Measurements from ENCODE around the gene TSPAN14. TPM values are rescaled to one million over a fixed set of nuclear protein-coding genes. Genes with fewer than 3 reads are reported as not detected.

Gene TSPAN14
- total RNA-seq, 1 experiment from 2014 or later, result 3.4 TPM

DNA sequence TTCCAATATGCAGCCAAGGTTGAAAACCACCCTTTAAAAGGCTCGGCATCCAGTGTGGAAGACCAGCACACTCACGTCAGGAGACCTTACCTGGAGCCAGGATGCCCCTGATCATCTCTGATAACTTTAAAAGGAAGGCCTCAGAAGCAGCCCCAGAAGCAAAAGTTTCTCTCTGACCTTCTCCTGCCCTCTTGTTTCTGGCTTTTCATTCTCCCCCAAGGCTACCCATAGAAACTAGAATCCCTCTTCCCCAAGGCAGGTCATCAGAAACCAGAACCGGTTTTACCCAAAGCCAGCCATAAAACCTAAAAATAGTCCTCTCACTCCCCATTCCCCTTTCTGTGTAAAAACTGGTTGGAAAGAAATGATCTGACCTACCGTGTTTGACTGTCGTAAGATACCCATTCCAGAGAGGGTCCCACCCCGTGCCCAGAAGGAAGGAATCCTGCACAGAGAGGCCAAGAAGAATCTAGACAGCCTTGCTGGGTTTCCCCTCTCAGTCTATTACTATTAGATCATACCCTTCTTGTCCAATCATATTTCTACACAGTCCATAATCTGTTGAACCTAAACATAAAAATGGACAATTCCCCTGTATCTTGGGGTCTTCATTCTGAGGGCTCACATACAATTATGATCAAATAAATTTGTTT, 17.5 kb upstream of the TSPAN14 start:
- no peak overlapping the region for H3K27ac ChIP-seq (ENCODE audit: low read length)
- no peaks in the 10 kb centered on the region for H3K79me2 ChIP-seq (ENCODE audit: low read length)
- no peaks in the 10 kb centered on the region for H3K9me2 ChIP-seq (replicated peaks; ENCODE audit: insufficient read depth, low read length)
- no peaks in the 10 kb centered on the region for H3K27me3 ChIP-seq (ENCODE audit: low read length)
- H3K4me1 ChIP-seq (ENCODE audit: low read length), result no peaks in the 10 kb centered on the region
- no peak overlapping the region for H2AFZ ChIP-seq (ENCODE audit: low read length)
- H3K9me3 ChIP-seq (ENCODE audit: low read length), result no peaks in the 10 kb centered on the region
- H4K20me1 ChIP-seq (ENCODE audit: insufficient read depth, low read depth, low read length), result no peaks in the 10 kb centered on the region
- H3K36me3 ChIP-seq (ENCODE audit: insufficient read depth, low read length), result no peaks in the 10 kb centered on the region
- H3K4me2 ChIP-seq (ENCODE audit: low read depth, low read length, poor library complexity, severe bottlenecking), result no peak overlapping the region
- no peak overlapping the region for H3K9ac ChIP-seq (ENCODE audit: low read length)
- DNase-seq, result no peak
- no peak overlapping the region for H3K4me3 ChIP-seq (ENCODE audit: low read length)

DNA sequence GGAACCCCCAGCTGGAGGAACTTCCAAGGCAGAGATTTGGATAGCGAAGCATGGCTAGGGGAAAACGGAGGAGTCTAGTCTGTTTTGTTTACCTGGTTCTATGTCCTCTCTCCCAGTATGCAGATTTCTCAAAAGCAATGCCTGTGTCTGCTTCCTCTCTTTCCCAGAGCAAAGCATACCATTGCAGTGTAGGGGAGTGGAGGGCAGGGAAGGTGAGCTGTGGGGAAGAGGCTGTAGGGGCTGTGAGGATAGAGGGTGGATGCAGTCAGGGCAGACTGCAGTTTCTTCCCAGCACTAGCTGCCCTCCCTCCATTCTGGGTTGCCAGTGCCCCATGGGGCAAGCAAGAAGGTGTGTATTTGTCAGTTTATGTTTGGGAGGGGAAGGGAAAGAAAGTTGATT, 16.9 kb upstream of the TSPAN14 start:
- DNase-seq, result no peak
- H3K4me1 ChIP-seq (ENCODE audit: low read length), result no peaks in the 10 kb centered on the region
- H3K9me3 ChIP-seq (ENCODE audit: low read length), result no peaks in the 10 kb centered on the region
- H4K20me1 ChIP-seq (ENCODE audit: insufficient read depth, low read depth, low read length), result no peaks in the 10 kb centered on the region
- H3K27me3 ChIP-seq (ENCODE audit: low read length), result no peaks in the 10 kb centered on the region
- no peak overlapping the region for H2AFZ ChIP-seq (ENCODE audit: low read length)
- no peaks in the 10 kb centered on the region for H3K9me2 ChIP-seq (replicated peaks; ENCODE audit: insufficient read depth, low read length)
- H3K4me2 ChIP-seq (ENCODE audit: low read depth, low read length, poor library complexity, severe bottlenecking), result no peak overlapping the region
- no peak overlapping the region for H3K4me3 ChIP-seq (ENCODE audit: low read length)
- no peak overlapping the region for H3K9ac ChIP-seq (ENCODE audit: low read length)
- H3K27ac ChIP-seq (ENCODE audit: low read length), result no peak overlapping the region
- H3K36me3 ChIP-seq (ENCODE audit: insufficient read depth, low read length), result no peaks in the 10 kb centered on the region
- no peaks in the 10 kb centered on the region for H3K79me2 ChIP-seq (ENCODE audit: low read length)

DNA sequence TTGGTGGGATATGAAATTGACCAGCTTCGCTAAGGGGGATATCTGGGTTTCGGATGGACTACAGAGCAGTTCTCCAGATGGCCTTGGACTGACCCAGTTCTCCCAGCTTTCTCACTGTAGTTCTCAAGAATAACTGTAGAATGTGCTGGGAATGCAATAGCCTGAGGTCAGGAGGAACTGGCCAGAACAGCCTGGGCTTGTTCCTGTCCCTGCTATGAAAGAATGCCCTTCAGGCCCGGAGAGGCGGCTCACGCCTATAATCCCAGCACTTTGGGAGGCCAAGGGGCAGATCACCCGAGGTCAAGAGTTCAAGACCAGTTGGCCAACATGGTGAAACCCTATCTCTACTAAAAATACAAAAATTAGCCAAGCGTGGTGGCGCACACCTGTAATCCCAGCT, 12.3 kb upstream of the TSPAN14 start:
- no peak for DNase-seq
- H3K4me2 ChIP-seq (ENCODE audit: low read depth, low read length, poor library complexity, severe bottlenecking), result no peak overlapping the region
- H3K9me2 ChIP-seq (replicated peaks; ENCODE audit: insufficient read depth, low read length), result no peaks in the 10 kb centered on the region
- no peaks in the 10 kb centered on the region for H3K36me3 ChIP-seq (ENCODE audit: insufficient read depth, low read length)
- no peak overlapping the region for H3K27ac ChIP-seq (ENCODE audit: low read length)
- no peak overlapping the region for H3K9ac ChIP-seq (ENCODE audit: low read length)
- no peaks in the 10 kb centered on the region for H3K79me2 ChIP-seq (ENCODE audit: low read length)
- H3K9me3 ChIP-seq (ENCODE audit: low read length), result no peaks in the 10 kb centered on the region
- no peaks in the 10 kb centered on the region for H3K4me1 ChIP-seq (ENCODE audit: low read length)
- no peaks in the 10 kb centered on the region for H3K27me3 ChIP-seq (ENCODE audit: low read length)
- no peak overlapping the region for H3K4me3 ChIP-seq (ENCODE audit: low read length)
- no peak overlapping the region for H2AFZ ChIP-seq (ENCODE audit: low read length)
- H4K20me1 ChIP-seq (ENCODE audit: insufficient read depth, low read depth, low read length), result no peaks in the 10 kb centered on the region; the same call in 1 of the 2 replicates

DNA sequence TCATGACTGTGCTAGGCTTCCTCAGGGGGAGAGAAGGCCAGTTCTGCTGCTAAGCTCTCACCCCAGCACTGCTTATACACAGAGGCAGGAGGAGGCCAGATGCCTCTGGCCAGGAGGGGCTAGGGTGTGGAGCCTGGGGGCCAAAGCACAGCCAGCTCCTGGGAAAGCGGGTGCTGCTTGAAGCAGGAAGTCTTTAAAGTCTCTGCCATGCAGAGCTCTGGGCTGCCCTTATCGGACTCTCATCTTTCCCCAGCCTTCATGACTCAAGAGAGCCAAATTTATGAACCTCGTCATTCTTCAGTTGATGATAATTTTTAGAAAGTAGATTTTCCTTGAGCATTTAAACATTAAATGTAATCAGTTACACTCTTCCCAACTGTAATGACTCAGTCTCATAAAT, 11.2 kb upstream of the TSPAN14 start:
- no peaks in the 10 kb centered on the region for H3K79me2 ChIP-seq (ENCODE audit: low read length)
- no peaks in the 10 kb centered on the region for H3K36me3 ChIP-seq (ENCODE audit: insufficient read depth, low read length)
- H3K27me3 ChIP-seq (ENCODE audit: low read length), result no peaks in the 10 kb centered on the region
- H3K4me3 ChIP-seq (ENCODE audit: low read length), result no peak overlapping the region
- DNase-seq, result peak; percentile 12
- H3K9ac ChIP-seq (ENCODE audit: low read length), result no peak overlapping the region
- H4K20me1 ChIP-seq (ENCODE audit: insufficient read depth, low read depth, low read length), result no peaks in the 10 kb centered on the region; the same call in 1 of the 2 replicates
- no peak overlapping the region for H2AFZ ChIP-seq (ENCODE audit: low read length)
- no peaks in the 10 kb centered on the region for H3K4me1 ChIP-seq (ENCODE audit: low read length)
- no peaks in the 10 kb centered on the region for H3K9me2 ChIP-seq (replicated peaks; ENCODE audit: insufficient read depth, low read length)
- H3K27ac ChIP-seq (ENCODE audit: low read length), result no peak overlapping the region
- H3K9me3 ChIP-seq (ENCODE audit: low read length), result no peaks in the 10 kb centered on the region
- H3K4me2 ChIP-seq (ENCODE audit: low read depth, low read length, poor library complexity, severe bottlenecking), result no peak overlapping the region

DNA sequence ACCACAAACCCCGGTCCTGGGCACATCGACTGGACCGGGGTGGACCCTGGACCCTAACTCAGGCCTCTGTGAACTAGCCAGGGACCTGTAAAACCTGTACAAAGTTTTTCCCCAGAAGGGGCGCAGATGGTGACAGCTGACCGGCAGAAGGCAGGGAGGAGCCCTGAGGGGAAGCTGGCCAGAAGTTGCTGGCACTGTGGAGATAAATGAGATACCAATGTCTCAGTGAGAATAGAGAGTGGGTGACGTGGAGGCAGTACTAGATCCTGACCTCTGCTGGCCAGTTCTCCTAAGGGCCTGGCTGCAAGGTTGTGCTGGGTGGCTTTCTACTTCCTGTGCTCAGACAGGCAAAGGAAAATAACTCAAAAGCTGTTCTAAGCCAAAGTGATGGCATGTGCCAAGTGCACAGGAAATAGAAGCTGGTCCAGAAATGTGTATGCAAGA, 10.6 kb upstream of the TSPAN14 start:
- no peak overlapping the region for H3K4me3 ChIP-seq (ENCODE audit: low read length)
- peak; percentile 49 for DNase-seq
- no peaks in the 10 kb centered on the region for H3K27me3 ChIP-seq (ENCODE audit: low read length)
- H3K27ac ChIP-seq (ENCODE audit: low read length), result no peak overlapping the region
- no peak overlapping the region for H3K4me2 ChIP-seq (ENCODE audit: low read depth, low read length, poor library complexity, severe bottlenecking)
- H3K36me3 ChIP-seq (ENCODE audit: insufficient read depth, low read length), result no peaks in the 10 kb centered on the region
- H3K9me2 ChIP-seq (replicated peaks; ENCODE audit: insufficient read depth, low read length), result no peaks in the 10 kb centered on the region
- no peaks in the 10 kb centered on the region; the same call in 1 of the 2 replicates for H4K20me1 ChIP-seq (ENCODE audit: insufficient read depth, low read depth, low read length)
- no peak overlapping the region for H3K9ac ChIP-seq (ENCODE audit: low read length)
- H2AFZ ChIP-seq (ENCODE audit: low read length), result no peak overlapping the region
- no peaks in the 10 kb centered on the region for H3K9me3 ChIP-seq (ENCODE audit: low read length)
- H3K4me1 ChIP-seq (ENCODE audit: low read length), result no peaks in the 10 kb centered on the region
- no peaks in the 10 kb centered on the region for H3K79me2 ChIP-seq (ENCODE audit: low read length)

DNA sequence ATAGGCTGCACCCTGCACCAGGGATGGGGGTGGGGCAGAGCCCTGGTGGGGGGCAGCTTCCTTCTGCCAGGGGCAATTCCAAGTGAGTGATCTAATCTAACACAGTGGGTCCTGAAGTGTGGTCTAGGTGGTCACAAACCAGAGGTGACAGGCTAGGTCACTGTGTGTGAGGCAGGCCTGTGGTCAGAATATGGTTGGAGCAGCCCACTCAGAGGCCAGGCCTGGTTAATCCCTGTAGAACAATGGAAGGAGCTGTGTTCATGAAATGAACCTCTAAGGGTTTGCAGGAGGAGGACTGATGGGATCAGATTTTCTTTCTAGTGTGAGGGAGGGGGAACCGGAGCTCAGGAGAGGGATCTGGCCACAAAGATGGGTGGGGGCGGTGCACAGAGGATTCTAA, 10.0 kb upstream of the TSPAN14 start:
- no peaks in the 10 kb centered on the region for H3K9me3 ChIP-seq (ENCODE audit: low read length)

DNA sequence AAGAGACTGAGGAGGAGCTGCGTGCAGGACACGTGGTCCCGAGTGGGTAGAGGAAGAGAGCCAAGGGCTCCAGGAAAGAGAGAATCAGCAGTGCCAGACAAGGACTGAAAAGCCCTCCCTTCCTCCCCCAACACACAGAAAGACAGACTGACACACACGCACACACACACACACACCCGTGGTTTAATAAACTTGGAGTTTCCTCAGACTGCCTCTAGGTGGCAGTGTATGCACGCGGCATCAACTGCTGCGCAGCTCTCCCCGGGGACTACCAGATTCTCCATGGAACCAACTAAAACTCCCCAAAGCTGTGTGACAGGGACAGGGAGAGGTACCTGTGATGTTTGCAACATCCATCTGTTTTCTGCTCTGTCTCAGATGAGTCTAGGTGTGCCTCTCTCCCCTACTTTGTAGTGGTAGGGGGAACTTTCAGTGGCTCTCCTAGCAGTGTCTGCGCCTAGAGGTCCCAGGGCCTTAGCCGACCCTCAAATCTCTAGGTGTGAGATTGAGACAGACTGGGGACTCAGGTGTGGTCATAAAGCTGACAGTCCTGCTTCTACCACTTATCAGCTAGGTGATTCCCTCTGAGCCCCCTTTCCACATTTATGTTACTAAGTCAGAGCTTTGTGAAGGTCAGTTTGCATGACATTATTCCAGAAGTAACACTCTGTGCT, 9.3 kb upstream of the TSPAN14 start:
- Histone ChIP-seq H3K4me3 (ENCODE audit: low read length) (no peak overlapping the region), H2AFZ (ENCODE audit: low read length) (no peak overlapping the region), H3K9me3 (ENCODE audit: low read length) (no peaks in the 10 kb centered on the region), H3K36me3 (ENCODE audit: insufficient read depth, low read length) (no peaks in the 10 kb centered on the region), H3K4me2 (ENCODE audit: low read depth, low read length, poor library complexity, severe bottlenecking) (no peak overlapping the region), H3K9me2 (replicated peaks; ENCODE audit: insufficient read depth, low read length) (no peaks in the 10 kb centered on the region), H3K79me2 (ENCODE audit: low read length) (no peaks in the 10 kb centered on the region), H3K27ac (ENCODE audit: low read length) (no peak overlapping the region), H4K20me1 (ENCODE audit: insufficient read depth, low read depth, low read length) (no peaks in the 10 kb centered on the region; the same call in 1 of the 2 replicates), H3K9ac (ENCODE audit: low read length) (no peak overlapping the region), H3K27me3 (ENCODE audit: low read length) (no peaks in the 10 kb centered on the region), H3K4me1 (ENCODE audit: low read length) (no peaks in the 10 kb centered on the region)
- DNase-seq, result peak; percentile 65

More for the DNA sequence above, 10.0 kb upstream of the TSPAN14 start:
- peak; percentile 26 for DNase-seq
- Histone ChIP-seq H3K9ac (ENCODE audit: low read length) (no peak overlapping the region), H3K4me2 (ENCODE audit: low read depth, low read length, poor library complexity, severe bottlenecking) (no peak overlapping the region), H3K4me1 (ENCODE audit: low read length) (no peaks in the 10 kb centered on the region), H4K20me1 (ENCODE audit: insufficient read depth, low read depth, low read length) (no peaks in the 10 kb centered on the region; the same call in 1 of the 2 replicates), H2AFZ (ENCODE audit: low read length) (no peak overlapping the region), H3K27ac (ENCODE audit: low read length) (no peak overlapping the region), H3K4me3 (ENCODE audit: low read length) (no peak overlapping the region), H3K27me3 (ENCODE audit: low read length) (no peaks in the 10 kb centered on the region), H3K79me2 (ENCODE audit: low read length) (no peaks in the 10 kb centered on the region), H3K36me3 (ENCODE audit: insufficient read depth, low read length) (no peaks in the 10 kb centered on the region), H3K9me2 (replicated peaks; ENCODE audit: insufficient read depth, low read length) (no peaks in the 10 kb centered on the region)

DNA sequence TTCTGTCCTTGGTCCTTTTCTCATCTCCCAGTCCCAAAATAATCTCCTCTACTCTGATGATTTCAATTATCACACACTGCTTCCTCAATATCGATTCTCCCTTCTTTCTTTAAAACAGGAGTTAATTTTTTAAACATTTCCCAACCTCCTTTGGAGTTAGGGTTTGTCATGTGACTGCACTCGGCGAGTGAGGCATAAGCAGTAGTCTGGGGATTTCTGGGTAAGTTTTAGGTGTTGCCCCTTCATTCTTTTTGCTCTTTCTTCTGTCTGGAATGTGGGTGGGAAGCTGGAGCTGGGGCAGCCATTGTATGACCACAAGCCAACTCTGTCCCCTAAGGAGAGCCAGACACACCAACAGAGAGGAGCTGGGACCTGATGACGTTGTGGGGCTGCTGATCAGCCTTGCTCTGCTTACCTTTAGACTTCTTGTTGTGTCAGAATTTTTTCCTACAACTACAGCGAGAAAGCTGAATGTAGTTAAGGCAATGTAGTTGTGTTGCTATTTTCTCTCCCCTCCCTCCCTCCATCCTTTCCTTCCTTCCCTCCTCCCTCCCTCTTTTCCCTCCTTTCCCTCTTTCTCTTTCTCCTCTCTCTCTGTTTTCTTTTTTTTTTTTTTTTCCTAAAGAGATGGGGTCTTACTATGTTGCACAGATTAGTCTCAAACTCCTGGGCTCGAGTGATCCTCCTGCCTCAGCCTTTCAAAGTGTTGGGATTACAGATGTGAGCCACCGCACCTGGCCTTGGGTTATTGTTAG, 6.5 kb upstream of the TSPAN14 start:
- Histone ChIP-seq H2AFZ (ENCODE audit: low read length) (no peak overlapping the region), H4K20me1 (ENCODE audit: insufficient read depth, low read depth, low read length) (no peaks in the 10 kb centered on the region; the same call in 1 of the 2 replicates), H3K9me3 (ENCODE audit: low read length) (no peaks in the 10 kb centered on the region), H3K27me3 (ENCODE audit: low read length) (no peaks in the 10 kb centered on the region), H3K9me2 (replicated peaks; ENCODE audit: insufficient read depth, low read length) (no peaks in the 10 kb centered on the region), H3K4me3 (ENCODE audit: low read length) (no peak overlapping the region), H3K4me2 (ENCODE audit: low read depth, low read length, poor library complexity, severe bottlenecking) (no peak overlapping the region), H3K36me3 (ENCODE audit: insufficient read depth, low read length) (no peaks in the 10 kb centered on the region), H3K9ac (ENCODE audit: low read length) (no peak overlapping the region), H3K79me2 (ENCODE audit: low read length) (no peaks in the 10 kb centered on the region), H3K4me1 (ENCODE audit: low read length) (no peaks in the 10 kb centered on the region), H3K27ac (ENCODE audit: low read length) (no peak overlapping the region)
- DNase-seq, result no peak

All from Karpas-422 (cell line).